PC-9 (cell line): ENCODE results near the gene ELMO2.

Experiments
- CTCF ChIP-seq: fragments of 200-600 bp; sonication (generic); conservative IDR thresholded peaks from 2 replicates; pipeline ENCODE4 v1.6.1; 2017; ENCODE audit warnings: mixed run types, antibody characterized with exemption, mild to moderate bottlenecking, moderate library complexity
- EZH2 ChIP-seq: fragments of 200-600 bp; sonication (generic); IDR thresholded peaks from 2 replicates; pipeline ENCODE4 v1.8.0; 2017; ENCODE audit warnings: antibody characterized with exemption, low read depth

GRCh38 chr20:46347841-46348803, 58.3 kb downstream of the ELMO2 start:
- TF ChIP-seq CTCF, result no peak
- TF ChIP-seq EZH2, result no peak
